ENCODE measurements around the gene SIX2. TPM values are rescaled to one million over a fixed set of nuclear protein-coding genes. Genes with fewer than 3 reads are reported as not detected.

The SIX2 gene
- total RNA-seq, 2 experiments from 2014 or later, result not detected

DNA sequence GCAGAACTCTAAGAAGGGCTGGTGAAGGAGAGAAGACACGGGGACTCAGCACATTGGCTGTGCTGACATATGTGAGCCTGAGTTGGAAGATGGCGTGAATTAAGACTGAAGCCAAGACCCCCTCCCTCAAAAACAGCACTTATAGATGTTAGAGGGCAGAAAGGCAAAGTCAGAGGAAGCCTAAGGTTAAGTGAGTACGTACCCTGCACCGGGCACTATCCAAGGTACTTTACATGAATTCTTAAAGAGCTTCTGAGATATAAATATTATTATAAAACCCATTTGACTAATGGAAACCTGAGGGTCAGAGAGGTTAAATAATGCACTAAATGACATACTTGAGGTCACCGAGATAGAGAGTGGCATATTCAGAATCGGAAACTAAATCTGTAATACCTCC is 42.2 kb downstream of the SIX2 start:
- Histone ChIP-seq H3K9me3 (ENCODE audit: low read length) (no peaks in the 10 kb centered on the region), H2AFZ (ENCODE audit: low read length) (no peak overlapping the region), H3K9me2 (ENCODE audit: insufficient read depth, low read length) (no peaks in the 10 kb centered on the region), H3K36me3 (ENCODE audit: insufficient read depth, low read length) (no peaks in the 10 kb centered on the region), H3K27ac (ENCODE audit: low read depth, low read length, poor library complexity, severe bottlenecking) (no peak overlapping the region), H4K20me1 (ENCODE audit: insufficient read depth, low read length) (no peaks in the 10 kb centered on the region), H3K79me2 (ENCODE audit: insufficient read depth, low read depth, low read length) (no peaks in the 10 kb centered on the region), H3K4me1 (ENCODE audit: insufficient read depth, low read length, poor library complexity, severe bottlenecking) (no peaks in the 10 kb centered on the region), H3K4me2 (ENCODE audit: low read length) (no peak overlapping the region), H3K4me3 (ENCODE audit: low read depth, low read length, poor library complexity, severe bottlenecking) (no peak overlapping the region)
- intact Hi-C loops (cut with micrococcal nuclease; ENCODE audit: unreplicated experiment), result no loop called here
- TF ChIP-seq EZH2phosphoT487 (IDR thresholded peaks at IDR 0.05; ENCODE audit: borderline replicate concordance, low read depth, low read length), result no peak
- TF ChIP-seq, protein P1, sequence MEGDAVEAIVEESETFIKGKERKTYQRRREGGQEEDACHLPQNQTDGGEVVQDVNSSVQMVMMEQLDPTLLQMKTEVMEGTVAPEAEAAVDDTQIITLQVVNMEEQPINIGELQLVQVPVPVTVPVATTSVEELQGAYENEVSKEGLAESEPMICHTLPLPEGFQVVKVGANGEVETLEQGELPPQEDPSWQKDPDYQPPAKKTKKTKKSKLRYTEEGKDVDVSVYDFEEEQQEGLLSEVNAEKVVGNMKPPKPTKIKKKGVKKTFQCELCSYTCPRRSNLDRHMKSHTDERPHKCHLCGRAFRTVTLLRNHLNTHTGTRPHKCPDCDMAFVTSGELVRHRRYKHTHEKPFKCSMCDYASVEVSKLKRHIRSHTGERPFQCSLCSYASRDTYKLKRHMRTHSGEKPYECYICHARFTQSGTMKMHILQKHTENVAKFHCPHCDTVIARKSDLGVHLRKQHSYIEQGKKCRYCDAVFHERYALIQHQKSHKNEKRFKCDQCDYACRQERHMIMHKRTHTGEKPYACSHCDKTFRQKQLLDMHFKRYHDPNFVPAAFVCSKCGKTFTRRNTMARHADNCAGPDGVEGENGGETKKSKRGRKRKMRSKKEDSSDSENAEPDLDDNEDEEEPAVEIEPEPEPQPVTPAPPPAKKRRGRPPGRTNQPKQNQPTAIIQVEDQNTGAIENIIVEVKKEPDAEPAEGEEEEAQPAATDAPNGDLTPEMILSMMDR (conservative IDR thresholded peaks at IDR 0.05; ENCODE audit: low read length), result no peak
- CTCF ChIA-PET (ENCODE audit: unreplicated experiment), result interaction anchor here (0.6 kb wide), 1 partner anchor 21 kb away, joined by 3 read pairs; no protein-coding TSS in a partner anchor
- POLR2A ChIA-PET, result no interaction called here
- no peak for DNase-seq (ENCODE audit: low spot score)
- BruUV-seq (replicated peaks), result no TSS peak

DNA sequence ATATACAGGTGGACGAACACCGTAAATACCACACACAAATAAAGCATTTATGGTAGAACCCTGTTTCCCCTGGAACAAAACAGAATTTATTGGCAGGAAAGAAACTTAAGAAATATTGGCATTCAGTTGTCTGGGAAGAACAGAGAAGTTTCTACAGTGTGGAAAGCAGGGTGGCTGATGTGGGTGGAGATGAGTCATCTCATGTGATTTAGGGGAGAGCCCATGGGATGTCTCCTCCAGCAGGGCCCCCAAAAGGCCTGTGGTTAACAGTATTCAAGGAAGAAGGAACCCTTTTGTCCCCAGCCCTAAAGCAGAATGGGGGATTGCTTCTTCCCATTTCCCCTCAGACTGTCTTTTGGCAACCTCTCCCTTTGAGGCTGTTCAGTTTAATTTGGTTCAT is 43.6 kb downstream of the SIX2 start:
- Histone ChIP-seq H3K27ac (ENCODE audit: low read depth, low read length, poor library complexity, severe bottlenecking) (no peak overlapping the region), H3K4me3 (ENCODE audit: low read depth, low read length, poor library complexity, severe bottlenecking) (no peak overlapping the region), H3K4me2 (ENCODE audit: low read length) (no peak overlapping the region), H4K20me1 (ENCODE audit: insufficient read depth, low read length) (no peaks in the 10 kb centered on the region), H2AFZ (ENCODE audit: low read length) (no peak overlapping the region), H3K36me3 (ENCODE audit: insufficient read depth, low read length) (no peaks in the 10 kb centered on the region), H3K9me3 (ENCODE audit: low read length) (no peaks in the 10 kb centered on the region), H3K4me1 (ENCODE audit: insufficient read depth, low read length, poor library complexity, severe bottlenecking) (no peaks in the 10 kb centered on the region), H3K9me2 (ENCODE audit: insufficient read depth, low read length) (no peaks in the 10 kb centered on the region), H3K79me2 (ENCODE audit: insufficient read depth, low read depth, low read length) (no peaks in the 10 kb centered on the region)
- intact Hi-C loops (cut with micrococcal nuclease; ENCODE audit: unreplicated experiment), result no loop called here
- POLR2A ChIA-PET, result no interaction called here
- no peak for DNase-seq (ENCODE audit: low spot score)
- CTCF ChIA-PET (ENCODE audit: unreplicated experiment), result no interaction called here
- TF ChIP-seq, protein P1 (conservative IDR thresholded peaks at IDR 0.05; ENCODE audit: low read length), result no peak
- no peak for TF ChIP-seq EZH2phosphoT487 (IDR thresholded peaks at IDR 0.05; ENCODE audit: borderline replicate concordance, low read depth, low read length)
- BruUV-seq (replicated peaks), result no TSS peak

DNA sequence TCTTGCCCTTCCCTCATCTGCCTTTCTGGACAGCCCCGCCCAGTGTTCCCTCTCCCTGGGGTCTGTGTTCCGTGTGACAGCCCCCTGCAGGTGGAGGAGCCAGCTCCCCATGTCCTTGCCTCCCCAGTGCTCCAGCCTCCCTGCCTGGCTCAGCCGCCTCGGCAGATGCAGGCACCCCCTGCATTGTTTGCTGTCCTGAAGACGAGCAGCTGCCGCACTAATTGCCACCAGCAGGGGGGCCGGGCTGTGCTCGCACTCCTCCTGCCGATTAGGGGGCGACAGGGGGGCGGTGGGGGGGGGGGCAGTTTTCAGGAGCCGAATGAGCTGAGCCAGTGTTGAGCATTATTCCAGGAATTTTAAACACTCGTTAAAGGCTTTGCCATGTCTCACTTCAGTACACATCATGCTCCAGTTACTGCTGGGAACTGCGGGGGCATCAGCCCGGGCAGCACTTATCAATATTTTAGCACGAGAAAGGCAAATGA is 44.5 kb downstream of the SIX2 start:
- Histone ChIP-seq H3K9me2 (ENCODE audit: insufficient read depth, low read length) (no peaks in the 10 kb centered on the region), H4K20me1 (ENCODE audit: insufficient read depth, low read length) (no peaks in the 10 kb centered on the region), H3K4me2 (ENCODE audit: low read length) (no peak overlapping the region; the same call in 1 of the 2 replicates), H3K79me2 (ENCODE audit: insufficient read depth, low read depth, low read length) (no peaks in the 10 kb centered on the region), H3K4me1 (ENCODE audit: insufficient read depth, low read length, poor library complexity, severe bottlenecking) (no peaks in the 10 kb centered on the region), H2AFZ (ENCODE audit: low read length) (no peak overlapping the region), H3K27ac (ENCODE audit: low read depth, low read length, poor library complexity, severe bottlenecking) (no peak overlapping the region), H3K4me3 (ENCODE audit: low read depth, low read length, poor library complexity, severe bottlenecking) (no peak overlapping the region), H3K9me3 (ENCODE audit: low read length) (no peaks in the 10 kb centered on the region), H3K36me3 (ENCODE audit: insufficient read depth, low read length) (no peaks in the 10 kb centered on the region)
- DNase-seq (ENCODE audit: low spot score), result peak; percentile 49
- no peak for TF ChIP-seq EZH2phosphoT487 (IDR thresholded peaks at IDR 0.05; ENCODE audit: borderline replicate concordance, low read depth, low read length)
- TF ChIP-seq, protein P1 (conservative IDR thresholded peaks at IDR 0.05; ENCODE audit: low read length), result peak; percentile 68
- BruUV-seq (replicated peaks), result no TSS peak
- POLR2A ChIA-PET, result interaction anchor here (0.6 kb wide), 1 partner anchor 529 kb away, joined by 6 read pairs; no protein-coding TSS in a partner anchor
- CTCF ChIA-PET (ENCODE audit: unreplicated experiment), result no interaction called here
- intact Hi-C loops (cut with micrococcal nuclease; ENCODE audit: unreplicated experiment), result no loop called here
